OCI-LY7 (cell line): Measurements from ENCODE around the gene TAF7L. TPM values are rescaled to one million over a fixed set of nuclear protein-coding genes. Genes with fewer than 3 reads are reported as not detected.
A peak's percentile ranks its signal among the peaks of the same experiment; 100 is the strongest.
"Not testable (repeated sequence)": the region's sequence is repeated elsewhere in the genome, so short reads cannot be mapped to it uniquely, and the experiment has no call there.

Experiments
- BruUV-seq: library from RNA; stranded (reverse); fragments of 400-500 nt; replicated peaks from 2 replicates; lab custom pipeline; 2021; lab: Mats Ljungman, UMichigan
- CTCF ChIA-PET: fragments of 300-600 bp; sonication (Branson Sonifier 250); formaldehyde crosslinking; loops from one replicate; lab custom pipeline; 2022; ENCODE audit warnings: antibody characterized with exemption; ENCODE audit not compliant: unreplicated experiment; lab: Charles Lee
- POLR2A ChIA-PET: fragments of 300-600 bp; sonication (Branson Sonifier 250); formaldehyde crosslinking; loops from one replicate; lab custom pipeline; 2022; ENCODE audit warnings: antibody characterized with exemption; lab: Charles Lee
- DNase-seq: peaks from one replicate; pipeline ENCODE4 v3.0.0-alpha.2; 2015; ENCODE audit warnings: low spot score
- H2AFZ ChIP-seq: fragments of 200-600 bp; sonication (generic), shearing (Covaris generic); 2 replicates; pipeline ENCODE4 v1.6.1; 2014; ENCODE audit warnings: mild to moderate bottlenecking, antibody characterized with exemption, low read length, moderate library complexity
- H3K27ac ChIP-seq: fragments of 200-600 bp; sonication (generic); 2 replicates; pipeline ENCODE4 v1.5.1; 2014; ENCODE audit warnings: mixed run types, low read depth, mild to moderate bottlenecking, moderate library complexity, low read length, inconsistent platforms; ENCODE audit not compliant: poor library complexity, severe bottlenecking
- H3K36me3 ChIP-seq: fragments of 200-600 bp; sonication (generic); 2 replicates; pipeline ENCODE4 v1.6.1; 2014; ENCODE audit warnings: mild to moderate bottlenecking, antibody characterized with exemption, low read length, moderate library complexity, mixed read lengths; ENCODE audit not compliant: insufficient read depth
- H3K4me1 ChIP-seq: fragments of 200-600 bp; sonication (generic); 2 replicates; pipeline ENCODE4 v1.5.1; 2014; ENCODE audit warnings: mild to moderate bottlenecking, low read length; ENCODE audit not compliant: insufficient read depth, poor library complexity, severe bottlenecking
- H3K4me2 ChIP-seq: fragments of 200-600 bp; sonication (generic); 2 replicates; pipeline ENCODE4 v1.6.1; 2014; ENCODE audit warnings: mild to moderate bottlenecking, low read length
- H3K4me3 ChIP-seq: fragments of 200-600 bp; sonication (generic); 2 replicates; pipeline ENCODE4 v1.5.1; 2014; ENCODE audit warnings: mild to moderate bottlenecking, low read depth, low read length; ENCODE audit not compliant: poor library complexity, severe bottlenecking
- H3K79me2 ChIP-seq: fragments of 200-600 bp; sonication (generic); 2 replicates; pipeline ENCODE4 v1.6.1; 2016; ENCODE audit warnings: low read depth, mild to moderate bottlenecking, low read length, moderate library complexity, mixed read lengths; ENCODE audit not compliant: insufficient read depth
- H3K9me2 ChIP-seq: fragments of 200-600 bp; sonication (generic); 2 replicates; pipeline ENCODE4 v1.6.1; 2016; ENCODE audit warnings: mild to moderate bottlenecking, low read length, mixed read lengths; ENCODE audit not compliant: insufficient read depth
- H3K9me3 ChIP-seq: fragments of 200-600 bp; sonication (generic); 2 replicates; pipeline ENCODE4 v1.6.1; 2014; ENCODE audit warnings: mild to moderate bottlenecking, mixed run types, low read length, mixed read lengths
- H4K20me1 ChIP-seq: fragments of 200-600 bp; sonication (generic); 2 replicates; pipeline ENCODE4 v1.6.1; 2014; ENCODE audit warnings: mild to moderate bottlenecking, antibody characterized with exemption, low read length, moderate library complexity, mixed read lengths; ENCODE audit not compliant: insufficient read depth
- EZH2phosphoT487 ChIP-seq: fragments of 200-600 bp; sonication (generic); IDR thresholded peaks from 2 replicates; pipeline ENCODE4 v1.6.1; 2018; ENCODE audit warnings: low read depth, borderline replicate concordance, mild to moderate bottlenecking, mixed run types, antibody characterized with exemption, low read length, moderate library complexity, mixed read lengths
- intact Hi-C: fragments of 100-400 bp; cut with micrococcal nuclease; formaldehyde crosslinking; loops from one replicate; pipeline ENCODE4 v1.10.0; 2022; ENCODE audit not compliant: unreplicated experiment
- total RNA-seq, 2 experiments: library from RNA; depleted of rRNA in 1 of 2; stranded (reverse); fragments of >200 nt in 1 of 2; shearing (Covaris generic) in 1 of 2; gene quantifications; 2 replicates each; pipeline ENCODE4 v1.2.3, GENCODE V29; 2014 to 2022
- TF ChIP-seq, protein P1 (sequence below): fragments of 200-600 bp; sonication (generic); conservative IDR thresholded peaks from 2 replicates; pipeline ENCODE4 v1.5.1; 2014; ENCODE audit warnings: mild to moderate bottlenecking, antibody characterized with exemption, low read length, moderate library complexity, mixed read lengths

Gene TAF7L
- total RNA-seq, 2 experiments from 2014 or later: not detected

DNA sequence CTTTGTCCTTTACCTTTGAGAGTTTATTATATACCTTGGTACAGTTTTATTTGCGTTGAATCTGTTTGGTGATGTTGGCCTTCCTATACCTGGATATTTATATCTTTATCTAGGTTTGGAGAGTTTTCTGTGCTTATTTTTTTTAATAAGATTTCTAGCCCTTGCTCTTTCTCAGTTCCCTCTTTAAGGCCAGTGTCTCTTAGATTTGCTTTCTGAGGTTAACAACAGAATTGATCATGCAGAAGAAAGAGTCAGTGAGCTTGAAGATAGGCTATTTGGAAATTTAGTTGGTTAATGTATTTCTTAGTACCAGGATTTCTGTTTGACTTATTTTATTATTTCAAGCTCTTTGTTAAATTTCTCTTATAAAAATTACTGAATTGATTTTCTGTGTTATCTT is 12.7 kb upstream of the TAF7L start:
- ChIA-PET POLR2A (no interaction called here), CTCF (no interaction called here)
- H3K79me2 ChIP-seq: no peaks in the 10 kb centered on the region
- H3K36me3 ChIP-seq: no peaks in the 10 kb centered on the region
- H3K4me3 ChIP-seq: no peak overlapping the region
- intact Hi-C loops: no loop called here
- no peak overlapping the region for H3K27ac ChIP-seq
- H3K9me2 ChIP-seq: no peaks in the 10 kb centered on the region
- no peaks in the 10 kb centered on the region for H3K4me1 ChIP-seq
- DNase-seq: no peak
- H3K4me2 ChIP-seq: no peak overlapping the region
- H4K20me1 ChIP-seq: no peaks in the 10 kb centered on the region
- TF ChIP-seq, protein P1, sequence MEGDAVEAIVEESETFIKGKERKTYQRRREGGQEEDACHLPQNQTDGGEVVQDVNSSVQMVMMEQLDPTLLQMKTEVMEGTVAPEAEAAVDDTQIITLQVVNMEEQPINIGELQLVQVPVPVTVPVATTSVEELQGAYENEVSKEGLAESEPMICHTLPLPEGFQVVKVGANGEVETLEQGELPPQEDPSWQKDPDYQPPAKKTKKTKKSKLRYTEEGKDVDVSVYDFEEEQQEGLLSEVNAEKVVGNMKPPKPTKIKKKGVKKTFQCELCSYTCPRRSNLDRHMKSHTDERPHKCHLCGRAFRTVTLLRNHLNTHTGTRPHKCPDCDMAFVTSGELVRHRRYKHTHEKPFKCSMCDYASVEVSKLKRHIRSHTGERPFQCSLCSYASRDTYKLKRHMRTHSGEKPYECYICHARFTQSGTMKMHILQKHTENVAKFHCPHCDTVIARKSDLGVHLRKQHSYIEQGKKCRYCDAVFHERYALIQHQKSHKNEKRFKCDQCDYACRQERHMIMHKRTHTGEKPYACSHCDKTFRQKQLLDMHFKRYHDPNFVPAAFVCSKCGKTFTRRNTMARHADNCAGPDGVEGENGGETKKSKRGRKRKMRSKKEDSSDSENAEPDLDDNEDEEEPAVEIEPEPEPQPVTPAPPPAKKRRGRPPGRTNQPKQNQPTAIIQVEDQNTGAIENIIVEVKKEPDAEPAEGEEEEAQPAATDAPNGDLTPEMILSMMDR: no peak
- no peak for TF ChIP-seq EZH2phosphoT487
- BruUV-seq: no TSS peak
- no peaks in the 10 kb centered on the region for H3K9me3 ChIP-seq
- no peak overlapping the region for H2AFZ ChIP-seq

DNA sequence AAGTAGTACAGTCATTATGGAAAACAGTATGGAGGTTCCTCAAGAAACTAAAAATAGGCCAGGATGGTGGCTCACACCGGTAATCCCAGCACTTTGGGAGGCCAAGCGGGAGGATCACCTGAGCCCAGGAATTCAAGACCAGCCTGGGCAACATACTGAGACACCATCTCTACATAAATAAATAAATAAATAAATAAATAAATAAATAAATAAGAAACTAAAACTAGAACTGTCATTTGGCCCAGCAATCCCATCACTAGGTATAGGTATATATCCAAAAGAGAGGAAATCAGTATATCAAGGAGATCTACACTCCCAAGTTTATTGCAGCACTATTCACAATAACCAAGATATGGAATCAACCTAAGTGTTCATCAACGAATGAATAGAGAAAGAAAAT is 4.5 kb upstream of the TAF7L start:
- BruUV-seq: not testable (repeated sequence)

DNA sequence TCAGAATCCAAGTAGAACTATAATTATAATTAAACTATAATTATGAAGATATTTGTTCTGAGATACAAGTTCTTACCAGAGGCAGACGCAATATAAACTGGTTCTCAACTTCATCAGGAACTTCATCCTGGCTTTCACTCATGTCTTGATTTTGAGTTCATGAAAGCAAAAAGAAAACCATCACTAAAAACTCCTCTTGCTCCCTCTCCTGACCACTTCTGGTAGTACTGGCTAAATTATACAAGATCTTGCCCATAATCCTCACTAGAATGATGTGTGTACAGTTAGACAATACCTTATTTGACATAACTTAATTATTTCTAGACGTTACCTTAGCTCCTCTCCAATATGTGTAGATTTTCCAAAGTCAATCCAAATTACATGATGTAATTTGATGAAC is 3.7 kb downstream of the TAF7L start:
- TF ChIP-seq, protein P1: peak; percentile 74
- TF ChIP-seq EZH2phosphoT487: no peak
- no peaks in the 10 kb centered on the region for H3K4me1 ChIP-seq
- no peaks in the 10 kb centered on the region for H3K9me2 ChIP-seq
- DNase-seq: peak; percentile 47
- no peak overlapping the region; the same call in 1 of the 2 replicates for H2AFZ ChIP-seq
- no peaks in the 10 kb centered on the region for H3K79me2 ChIP-seq
- CTCF ChIA-PET: no interaction called here
- no peaks in the 10 kb centered on the region for H3K36me3 ChIP-seq
- H3K27ac ChIP-seq: no peak overlapping the region
- intact Hi-C loops: loop anchor here (10.0 kb wide), 1 partner anchor 393 kb away; no protein-coding TSS in a partner anchor
- H3K4me3 ChIP-seq: no peak overlapping the region
- BruUV-seq: no TSS peak
- POLR2A ChIA-PET: interaction anchor here (0.7 kb wide), 1 partner anchor 45 kb away, joined by 3 read pairs; no protein-coding TSS in a partner anchor
- H4K20me1 ChIP-seq: no peaks in the 10 kb centered on the region
- H3K4me2 ChIP-seq: no peak overlapping the region
- H3K9me3 ChIP-seq: no peaks in the 10 kb centered on the region

More for the DNA sequence above, 4.5 kb upstream of the TAF7L start:
- H2AFZ ChIP-seq, H3K9me3 ChIP-seq, H3K4me2 ChIP-seq, DNase-seq, H4K20me1 ChIP-seq, H3K4me3 ChIP-seq, intact Hi-C loops, H3K36me3 ChIP-seq, POLR2A ChIA-PET, CTCF ChIA-PET, H3K79me2 ChIP-seq, H3K9me2 ChIP-seq, H3K4me1 ChIP-seq, H3K27ac ChIP-seq: not testable (repeated sequence)
